HEK293 (cell line): ENCODE results near the gene ATXN10.

Experiments used
- CTCF ChIA-PET: fragments of 350-600 bp; formaldehyde crosslinking; extraction: SDS; loops from one replicate; lab custom pipeline; 2021; ENCODE audit warnings: antibody characterized with exemption; lab: Yijun Ruan, JAX
- POLR2A ChIA-PET: fragments of 300-600 bp; formaldehyde crosslinking; extraction: SDS; loops from one replicate; lab custom pipeline; 2020; ENCODE audit warnings: antibody characterized with exemption, inconsistent platforms; lab: Yijun Ruan, JAX
- H3K27ac ChIP-seq: fragments of 200-500 bp; sonication (Bioruptor generic); 2 replicates; pipeline ENCODE4 v1.5.1; 2014; ENCODE audit warnings: low read depth, low read length, control low read depth, inconsistent platforms; ENCODE audit errors: extremely low read depth
- H3K36me3 ChIP-seq, 2 experiments: fragments of 200-500 bp in 1 of 2; sonication (Bioruptor generic) in 1 of 2; 1 replicate in 1 of 2; 2 replicates in 1 of 2; pipeline ENCODE4 v1.5.1; 2014 to 2017; ENCODE audit warnings: inconsistent platforms in 2 of 2, low read length in 2 of 2; ENCODE audit not compliant: control insufficient read depth in 2 of 2, insufficient read depth in 1 of 2
- H3K4me1 ChIP-seq: fragments of 200-500 bp; sonication (Bioruptor generic); 2 replicates; pipeline ENCODE4 v1.5.1; 2014; ENCODE audit warnings: mild to moderate bottlenecking, low read length, inconsistent platforms; ENCODE audit not compliant: control insufficient read depth, insufficient read depth
- H3K4me3 ChIP-seq: 2 replicates; pipeline ENCODE4 v1.5.1; 2011; ENCODE audit warnings: low read depth, mild to moderate bottlenecking, control low read depth, low read length, moderate library complexity
- H3K9me3 ChIP-seq: fragments of 200-500 bp; sonication (Bioruptor generic); 2 replicates; pipeline ENCODE4 v1.5.1; 2014; ENCODE audit warnings: low read depth, low read length, inconsistent platforms; ENCODE audit not compliant: control insufficient read depth, insufficient read depth
- HOXA7 ChIP-seq: sonication (generic); formaldehyde crosslinking; IDR thresholded peaks from 2 replicates; pipeline ENCODE4 v1.8.1; 2022; ENCODE audit warnings: missing genetic modification reagents, borderline replicate concordance
- KLF10 ChIP-seq: fragments of 450-650 bp; IDR thresholded peaks from 2 replicates; pipeline ENCODE4 v1.5.1; 2018; ENCODE audit warnings: missing biosample characterization, mild to moderate bottlenecking, missing genetic modification characterization
- WT1 ChIP-seq: fragments of 450-650 bp; formaldehyde crosslinking; IDR thresholded peaks from 2 replicates; pipeline ENCODE4 v1.5.1; 2016; ENCODE audit warnings: missing biosample characterization, missing genetic modification characterization
- ZBTB6 ChIP-seq: fragments of 450-650 bp; formaldehyde crosslinking; IDR thresholded peaks from 2 replicates; pipeline ENCODE4 v1.5.1; 2017; ENCODE audit warnings: missing biosample characterization, missing genetic modification characterization
- ZFP3 ChIP-seq: fragments of 450-650 bp; formaldehyde crosslinking; IDR thresholded peaks from 2 replicates; pipeline ENCODE4 v1.5.1; 2016; ENCODE audit warnings: low read depth, missing biosample characterization, missing genetic modification characterization
- ZFP69B ChIP-seq: fragments of 450-650 bp; formaldehyde crosslinking; IDR thresholded peaks from 2 replicates; pipeline ENCODE4 v1.5.1; 2016; ENCODE audit warnings: missing biosample characterization, missing genetic modification characterization
- ZNF155 ChIP-seq: fragments of 450-650 bp; formaldehyde crosslinking; IDR thresholded peaks from 2 replicates; pipeline ENCODE4 v1.5.1; 2016; ENCODE audit warnings: missing biosample characterization, missing genetic modification characterization
- ZNF214 ChIP-seq: fragments of 450-650 bp; formaldehyde crosslinking; IDR thresholded peaks from 2 replicates; pipeline ENCODE4 v1.5.1; 2017; ENCODE audit warnings: missing biosample characterization, mild to moderate bottlenecking, missing genetic modification characterization, borderline replicate concordance
- ZNF24 ChIP-seq: fragments of 450-650 bp; formaldehyde crosslinking; IDR thresholded peaks from 2 replicates; pipeline ENCODE4 v1.5.1; 2016; ENCODE audit warnings: missing biosample characterization, missing genetic modification characterization
- ZNF274 ChIP-seq, 2 experiments: fragments of 200-500 bp in 1 of 2; fragments of 450-650 bp in 1 of 2; sonication (Bioruptor generic) in 1 of 2; formaldehyde crosslinking in 1 of 2; IDR thresholded peaks; 2 replicates each; pipeline versions ENCODE4 v1.5.1 to v1.6.1; 2014 to 2016; ENCODE audit warnings: borderline replicate concordance in 1 of 2, inconsistent platforms in 1 of 2, low read length in 1 of 2, missing biosample characterization in 1 of 2, missing genetic modification characterization in 1 of 2
- ZNF292 ChIP-seq: fragments of 450-650 bp; formaldehyde crosslinking; IDR thresholded peaks from 2 replicates; pipeline ENCODE4 v1.5.1; 2016; ENCODE audit warnings: low read depth, missing biosample characterization, missing genetic modification characterization, borderline replicate concordance
- ZNF341 ChIP-seq: fragments of 450-650 bp; formaldehyde crosslinking; IDR thresholded peaks from 2 replicates; pipeline ENCODE4; 2016; ENCODE audit warnings: low read depth, missing biosample characterization, missing genetic modification characterization
- ZNF362 ChIP-seq: fragments of 450-650 bp; formaldehyde crosslinking; IDR thresholded peaks from 2 replicates; pipeline ENCODE4 v1.5.1; 2016; ENCODE audit warnings: missing biosample characterization, missing genetic modification characterization
- ZNF513 ChIP-seq: fragments of 450-650 bp; IDR thresholded peaks from 2 replicates; pipeline ENCODE4 v1.5.1; 2018; ENCODE audit warnings: missing biosample characterization, missing genetic modification characterization
- ZNF518A ChIP-seq: fragments of 450-650 bp; formaldehyde crosslinking; conservative IDR thresholded peaks from 2 replicates; pipeline ENCODE4 v1.5.1; 2016; ENCODE audit warnings: low read depth, missing biosample characterization, missing genetic modification characterization
- ZNF664 ChIP-seq: fragments of 450-650 bp; formaldehyde crosslinking; IDR thresholded peaks from 2 replicates; pipeline ENCODE4 v1.5.1; 2016; ENCODE audit warnings: missing biosample characterization, missing genetic modification characterization
- ZNF76 ChIP-seq: fragments of 450-650 bp; formaldehyde crosslinking; IDR thresholded peaks from 2 replicates; pipeline ENCODE4; 2016; ENCODE audit warnings: low read depth, missing biosample characterization, missing genetic modification characterization, borderline replicate concordance
- ZNF830 ChIP-seq: fragments of 450-650 bp; IDR thresholded peaks from 2 replicates; pipeline ENCODE4 v1.5.0; 2018; ENCODE audit warnings: missing biosample characterization, missing genetic modification characterization, low read depth, mild to moderate bottlenecking, moderate library complexity
- ZSCAN30 ChIP-seq: fragments of 450-650 bp; IDR thresholded peaks from 2 replicates; pipeline ENCODE4 v1.5.1; 2018; ENCODE audit warnings: missing biosample characterization, mild to moderate bottlenecking, missing genetic modification characterization, moderate library complexity
- TF ChIP-seq, protein P1 (sequence below): fragments of 450-650 bp; formaldehyde crosslinking; IDR thresholded peaks from 2 replicates; pipeline ENCODE4 v1.5.1; 2016; ENCODE audit warnings: missing biosample characterization, missing genetic modification characterization

ATXN10 gene

DNA sequence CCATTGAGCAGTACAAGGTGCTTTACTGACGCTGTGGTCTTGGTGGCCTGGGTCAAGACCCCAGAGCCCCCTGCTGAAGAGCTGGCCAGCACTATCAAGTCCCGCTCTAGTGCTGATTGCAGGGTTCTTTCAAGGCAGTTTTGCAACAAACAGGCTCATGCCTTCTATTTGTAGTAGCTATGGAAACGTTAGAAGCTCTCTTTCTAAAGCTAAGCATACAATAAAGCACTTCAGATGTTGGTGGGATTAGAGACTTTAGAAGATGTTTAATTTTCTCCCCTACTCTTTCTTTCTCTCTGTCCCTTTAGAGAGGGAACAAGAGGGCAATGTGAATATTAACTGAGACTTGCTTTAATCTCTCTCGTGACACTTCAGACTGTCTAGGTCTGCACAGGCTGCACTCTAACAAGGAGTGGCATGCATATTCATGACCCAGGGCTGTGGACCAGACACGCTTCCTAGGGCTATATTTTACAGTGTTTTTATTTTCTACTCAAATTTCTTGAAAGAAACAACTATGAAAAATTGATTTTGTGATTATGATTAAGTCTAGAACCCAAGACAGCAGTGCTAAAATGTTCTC lies 166.8 kb downstream of the ATXN10 start (continued):
- TF ChIP-seq ZNF362 (tag by site-specific recombination) (no peak), ZBTB6 (tag by site-specific recombination) (no peak), KLF10 (tag by site-specific recombination) (no peak)

DNA sequence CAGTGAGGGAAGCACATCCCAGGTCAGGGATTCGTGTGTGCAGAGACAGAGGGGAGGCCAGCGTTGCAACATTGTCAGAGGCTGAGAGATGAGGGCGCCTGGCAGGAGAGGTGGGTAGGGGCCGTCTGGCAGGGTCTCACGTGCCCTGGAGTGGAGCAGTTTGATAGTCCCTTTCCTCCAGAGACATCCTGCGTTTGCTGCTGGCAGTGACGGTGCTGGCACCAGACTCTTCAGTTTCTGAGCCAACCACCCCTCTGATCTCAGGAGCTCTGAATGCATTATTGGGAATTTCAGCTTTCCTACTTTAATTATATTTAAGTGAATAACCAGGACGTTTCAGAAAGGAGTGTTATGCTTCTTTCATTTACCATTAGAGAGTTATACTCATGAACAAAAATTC lies 168.8 kb downstream of the ATXN10 start:
- no peaks in the 10 kb centered on the region for H3K9me3 ChIP-seq
- TF ChIP-seq ZSCAN30 (tag by site-specific recombination) (no peak), ZNF76 (tag by site-specific recombination) (no peak), ZNF274 (IDR thresholded peaks at IDR 0.05; ENCODE audit: low read length) (no peak), ZNF274 (tag by site-specific recombination; IDR thresholded peaks at IDR 0.05; ENCODE audit: borderline replicate concordance) (no peak), ZNF341 (tag by site-specific recombination) (no peak)
- TF ChIP-seq, protein P1, sequence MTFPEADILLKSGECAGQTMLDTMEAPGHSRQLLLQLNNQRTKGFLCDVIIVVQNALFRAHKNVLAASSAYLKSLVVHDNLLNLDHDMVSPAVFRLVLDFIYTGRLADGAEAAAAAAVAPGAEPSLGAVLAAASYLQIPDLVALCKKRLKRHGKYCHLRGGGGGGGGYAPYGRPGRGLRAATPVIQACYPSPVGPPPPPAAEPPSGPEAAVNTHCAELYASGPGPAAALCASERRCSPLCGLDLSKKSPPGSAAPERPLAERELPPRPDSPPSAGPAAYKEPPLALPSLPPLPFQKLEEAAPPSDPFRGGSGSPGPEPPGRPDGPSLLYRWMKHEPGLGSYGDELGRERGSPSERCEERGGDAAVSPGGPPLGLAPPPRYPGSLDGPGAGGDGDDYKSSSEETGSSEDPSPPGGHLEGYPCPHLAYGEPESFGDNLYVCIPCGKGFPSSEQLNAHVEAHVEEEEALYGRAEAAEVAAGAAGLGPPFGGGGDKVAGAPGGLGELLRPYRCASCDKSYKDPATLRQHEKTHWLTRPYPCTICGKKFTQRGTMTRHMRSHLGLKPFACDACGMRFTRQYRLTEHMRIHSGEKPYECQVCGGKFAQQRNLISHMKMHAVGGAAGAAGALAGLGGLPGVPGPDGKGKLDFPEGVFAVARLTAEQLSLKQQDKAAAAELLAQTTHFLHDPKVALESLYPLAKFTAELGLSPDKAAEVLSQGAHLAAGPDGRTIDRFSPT (tag by site-specific recombination), result no peak
- TF ChIP-seq, all 188 proteins: peak for 0
- Histone ChIP-seq H3K4me1 (no peaks in the 10 kb centered on the region), H3K4me3 (no peak overlapping the region), H3K36me3 (peaks cover 0 to 54% of the 10 kb centered on the region in 2 experiments; a peak in 2 of 3 replicates), H3K27ac (no peak overlapping the region)
- CTCF ChIA-PET, result interaction anchor here (0.5 to 2.2 kb wide), 2 partner anchors 23 to 185 kb away, joined by 5 to 7 read pairs; no protein-coding TSS in a partner anchor
- POLR2A ChIA-PET, result no interaction called here

DNA sequence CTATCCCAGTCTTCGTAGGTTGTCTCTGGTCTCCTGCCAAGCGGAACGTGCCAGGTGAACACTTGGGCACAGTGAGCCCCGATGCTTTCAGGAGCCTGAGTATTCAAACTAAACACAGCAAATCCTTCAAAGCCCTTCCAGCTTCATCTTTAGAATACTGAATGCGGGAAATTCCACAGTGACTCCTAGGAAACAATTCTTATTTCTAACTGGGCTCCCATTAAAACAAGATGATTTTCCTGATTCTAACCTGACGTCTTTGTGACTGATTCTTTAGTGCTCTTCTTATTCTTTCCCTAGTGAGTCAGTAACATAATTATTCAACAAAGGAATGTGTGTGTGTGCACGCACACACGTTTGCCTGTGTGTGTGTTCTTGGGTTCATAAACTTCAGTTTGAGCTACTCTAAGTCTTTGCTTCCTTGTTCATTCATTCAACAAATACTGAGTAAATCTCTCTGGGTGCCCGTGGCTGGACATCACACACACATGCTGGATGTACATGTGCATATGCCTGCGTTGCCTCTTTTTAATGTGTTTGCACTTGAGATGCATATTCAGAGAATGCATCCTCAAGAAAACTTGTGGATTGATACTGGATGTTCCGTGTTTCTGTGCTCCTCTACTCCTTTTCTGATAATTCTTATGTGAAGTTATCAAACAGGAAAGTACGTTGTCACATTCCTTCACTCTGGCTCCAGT lies 170.8 kb downstream of the ATXN10 start:
- Histone ChIP-seq H3K4me1 (no peaks in the 10 kb centered on the region), H3K4me3 (no peak overlapping the region), H3K27ac (no peak overlapping the region), H3K9me3 (no peaks in the 10 kb centered on the region), H3K36me3 (peaks cover 0 to 55% of the 10 kb centered on the region in 2 experiments; a peak in 2 of 3 replicates)
- POLR2A ChIA-PET, result no interaction called here
- CTCF ChIA-PET, result interaction anchor here (0.6 to 2.2 kb wide), 4 partner anchors 10 to 134 kb away, joined by 3 to 7 read pairs (median 4); partner anchors contain the start of gene WNT7B
- no peak for TF ChIP-seq HOXA7 (CRISPR knock-in tag)
- TF ChIP-seq ZNF214 (tag by site-specific recombination), result no peak
- TF ChIP-seq ZFP3 (tag by site-specific recombination), result no peak
- TF ChIP-seq ZNF155, result no peak
- no peak for TF ChIP-seq ZNF513 (tag by site-specific recombination)
- TF ChIP-seq ZNF664 (tag by site-specific recombination), result no peak
- TF ChIP-seq ZNF518A, result no peak
- TF ChIP-seq ZNF24 (tag by site-specific recombination), result no peak
- no peak for TF ChIP-seq ZFP69B (tag by site-specific recombination)
- no peak for TF ChIP-seq ZNF292 (tag by site-specific recombination)
- no peak for TF ChIP-seq WT1 (tag by site-specific recombination)
- TF ChIP-seq ZNF830, result no peak
